ENCODE data around the gene OSBPL3.

Gene OSBPL3

DNA sequence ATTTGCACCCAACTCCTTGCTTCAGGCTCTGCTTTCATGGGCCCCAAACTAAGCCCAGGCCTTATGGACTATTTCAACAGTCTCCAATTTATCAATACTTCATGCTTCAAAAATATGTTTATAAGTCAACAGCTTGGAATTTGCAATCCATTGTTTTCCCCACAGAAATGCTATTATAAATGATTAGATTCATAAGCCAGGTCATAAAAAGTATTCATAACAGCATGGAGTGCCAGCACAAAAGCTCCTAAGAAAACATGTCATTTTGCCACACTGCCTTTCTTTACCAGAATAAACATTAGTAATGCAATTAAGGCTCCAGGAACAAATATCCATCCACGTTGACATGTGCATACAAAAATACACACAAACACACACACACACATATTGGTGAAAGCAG lies 30.1 kb downstream of the OSBPL3 start:
- no peak for DNase-seq

DNA sequence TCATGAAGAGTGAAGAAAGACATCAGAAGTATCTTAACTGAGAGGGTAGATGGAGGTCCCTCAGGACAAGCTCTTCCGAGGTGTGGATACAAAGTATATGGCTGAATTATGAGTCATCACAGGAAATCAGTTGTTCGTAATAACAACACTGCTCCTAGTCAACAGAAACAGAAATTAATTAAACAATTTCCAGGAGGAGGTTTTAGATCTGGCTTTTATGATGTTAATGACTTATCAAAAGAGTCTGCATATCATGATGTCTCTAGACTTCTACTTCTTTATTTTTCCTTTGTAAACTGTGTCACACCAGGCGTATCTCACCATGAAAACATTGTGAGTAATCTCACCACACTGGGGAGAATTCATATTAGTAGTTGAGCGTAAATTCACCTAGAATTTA lies 31.2 kb downstream of the OSBPL3 start:
- no peak for DNase-seq

DNA sequence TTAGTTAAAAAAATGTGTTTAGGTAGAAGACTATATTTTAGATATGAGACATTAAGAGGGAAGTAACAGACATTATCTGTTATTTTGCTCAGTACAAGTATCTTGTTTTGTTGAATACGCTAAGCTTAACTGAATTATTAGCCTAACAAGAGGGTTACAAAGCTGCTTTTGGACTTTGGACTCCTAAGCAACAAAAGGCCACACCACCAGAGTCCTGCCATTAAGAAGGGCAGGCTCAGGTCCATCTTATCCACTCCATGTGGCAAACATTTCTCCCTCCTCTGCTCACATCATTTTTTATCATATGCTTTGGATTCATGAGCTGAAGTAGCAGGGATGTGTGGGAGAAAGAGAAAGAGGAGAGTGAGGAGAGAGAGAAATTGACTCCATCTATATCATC lies 33.5 kb downstream of the OSBPL3 start:
- DNase-seq: no peak

DNA sequence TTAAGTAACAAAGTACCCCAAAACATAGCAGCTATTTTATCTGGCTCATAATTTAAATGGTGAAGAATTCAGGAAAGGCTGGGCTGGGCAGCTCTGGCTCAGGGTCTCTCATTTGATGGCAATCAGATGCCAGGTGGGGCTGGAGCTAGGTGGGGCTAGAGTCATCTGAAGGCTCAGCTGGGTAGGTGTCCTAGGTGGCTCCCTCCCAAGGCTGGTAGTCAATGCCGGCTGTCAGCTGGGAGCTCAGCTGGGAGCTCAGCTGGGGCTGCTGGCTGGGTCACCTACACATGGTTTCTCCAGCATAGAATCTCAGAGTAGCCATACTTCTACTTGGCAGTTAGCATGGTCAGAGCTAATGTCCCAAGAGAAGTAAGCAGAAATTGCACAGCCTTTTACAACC lies 34.1 kb downstream of the OSBPL3 start:
- DNase-seq: no peak

DNA sequence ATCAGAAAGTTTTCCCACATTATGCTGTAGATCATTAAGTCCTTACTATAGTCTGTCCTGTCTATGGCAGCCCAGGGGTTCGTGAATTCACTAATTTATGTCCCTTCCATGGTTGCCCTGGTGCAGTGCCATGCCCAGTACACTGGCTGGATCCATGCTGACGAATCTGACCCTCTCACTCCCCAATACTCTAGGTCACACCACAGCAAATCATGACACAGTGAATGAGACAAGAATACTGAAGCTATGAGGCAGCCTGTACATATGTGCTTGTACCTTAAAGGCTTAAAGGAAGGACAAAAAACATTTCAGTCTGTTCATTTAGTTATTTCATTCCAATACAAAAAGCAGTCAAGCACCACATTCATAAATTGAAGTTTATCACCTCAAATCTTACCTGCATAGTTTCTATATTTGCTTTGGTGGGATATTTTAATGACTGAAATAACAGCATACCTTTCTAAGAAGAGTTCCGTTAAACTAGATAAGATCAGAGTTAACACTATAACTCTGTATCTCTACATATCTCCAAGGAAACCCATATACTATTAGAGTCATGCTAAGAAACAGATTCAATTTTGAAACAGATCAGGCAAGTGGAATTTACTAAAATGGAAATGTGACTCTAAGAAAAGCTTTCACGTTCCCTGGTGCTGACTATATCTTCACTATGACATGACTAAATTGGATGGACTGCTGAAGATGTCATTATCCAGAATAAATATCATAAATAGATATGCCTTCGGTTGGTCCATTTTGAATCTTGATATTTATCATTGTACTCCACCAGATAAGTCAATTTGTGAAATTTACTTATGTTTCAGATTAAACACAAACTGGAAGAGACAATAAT lies 36.7 kb downstream of the OSBPL3 start:
- no peak for DNase-seq

DNA sequence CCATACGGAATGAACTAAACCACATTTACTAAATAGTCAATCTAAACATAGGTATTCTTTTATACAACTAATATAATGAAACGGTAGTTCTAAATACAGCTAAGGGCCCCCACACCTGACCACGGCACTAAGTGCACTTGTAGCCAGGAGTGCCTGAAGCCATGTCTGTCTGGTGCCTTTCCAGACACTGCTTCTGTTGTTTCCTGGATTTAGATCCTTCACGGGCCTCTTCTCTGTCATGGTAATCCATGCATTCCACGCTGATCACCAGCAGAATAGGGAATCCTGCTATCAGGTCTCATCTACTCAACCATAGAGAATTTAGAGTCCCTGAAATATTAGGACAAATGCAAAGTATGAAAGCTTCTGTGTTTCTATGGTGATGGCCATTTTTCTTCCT lies 37.8 kb downstream of the OSBPL3 start:
- no peak for DNase-seq

DNA sequence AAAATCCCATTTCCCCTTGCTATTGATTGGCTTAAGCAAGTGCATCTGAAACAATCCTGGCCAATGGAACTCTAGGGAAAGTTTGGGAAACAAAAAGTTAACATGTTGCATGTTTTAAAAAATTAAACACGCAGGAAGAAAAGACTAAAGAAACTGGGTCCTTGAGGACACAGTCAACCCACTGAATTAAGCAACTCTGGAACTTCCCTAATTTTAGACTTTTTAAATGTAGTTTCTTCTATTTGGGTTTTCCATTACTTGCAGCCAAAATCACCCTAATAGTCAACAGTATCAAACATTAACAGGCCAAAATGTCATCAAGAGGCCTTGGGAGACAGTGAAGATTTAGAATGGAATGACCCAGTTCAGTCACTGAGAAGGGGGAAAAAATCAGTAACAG lies 40.6 kb downstream of the OSBPL3 start:
- DNase-seq: no peak

DNA sequence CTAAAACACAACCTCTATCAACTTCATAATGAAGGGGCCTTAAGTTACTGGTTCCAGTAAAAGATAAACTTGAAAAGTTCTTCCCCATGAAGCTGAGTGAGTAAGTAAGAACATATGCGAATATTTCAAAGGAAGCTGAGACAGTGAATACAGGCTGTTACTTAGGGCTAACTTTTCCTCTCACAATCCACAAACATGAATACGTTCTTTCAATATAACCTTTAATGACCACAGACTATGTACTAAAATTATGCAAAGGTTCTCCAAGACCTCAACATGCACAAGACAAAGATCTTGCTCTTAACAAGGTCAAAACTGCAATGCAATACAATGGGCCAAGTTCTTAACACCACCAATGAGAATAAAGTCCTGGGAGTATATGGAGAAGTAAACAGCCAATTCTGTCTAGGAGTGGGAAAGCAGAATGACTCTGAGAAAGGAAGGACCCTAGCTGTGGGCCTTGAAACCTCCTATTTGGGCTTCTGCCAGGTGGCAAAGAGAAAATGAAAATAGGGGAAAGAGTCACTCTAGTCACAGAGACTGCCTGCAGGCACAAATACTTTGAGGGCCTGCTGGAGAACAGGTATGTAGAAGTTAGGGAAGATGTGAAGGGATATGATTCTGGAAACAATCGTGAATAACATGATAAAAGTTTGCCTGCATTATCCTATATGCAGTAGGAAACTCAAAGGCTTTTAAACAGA lies 43.7 kb downstream of the OSBPL3 start:
- DNase-seq: no peak

DNA sequence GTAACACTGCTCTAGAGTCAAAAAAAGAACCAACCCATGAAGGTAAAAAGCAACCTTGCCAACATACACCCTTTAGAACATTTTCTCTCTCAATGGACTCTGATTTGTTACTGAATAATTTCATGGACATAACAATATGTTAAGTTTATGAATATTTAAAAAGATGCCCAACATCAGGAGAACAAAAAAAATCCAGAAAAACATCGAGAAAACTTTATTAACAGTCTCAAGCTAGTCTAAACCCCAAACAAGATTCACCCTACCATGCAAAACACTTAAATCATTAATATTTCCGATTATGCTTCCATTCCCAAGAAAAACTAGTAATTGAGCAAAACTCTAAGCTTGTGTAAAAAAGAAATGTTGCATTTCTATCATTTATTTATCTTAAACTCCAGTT lies 46.7 kb downstream of the OSBPL3 start:
- no peak for DNase-seq

DNA sequence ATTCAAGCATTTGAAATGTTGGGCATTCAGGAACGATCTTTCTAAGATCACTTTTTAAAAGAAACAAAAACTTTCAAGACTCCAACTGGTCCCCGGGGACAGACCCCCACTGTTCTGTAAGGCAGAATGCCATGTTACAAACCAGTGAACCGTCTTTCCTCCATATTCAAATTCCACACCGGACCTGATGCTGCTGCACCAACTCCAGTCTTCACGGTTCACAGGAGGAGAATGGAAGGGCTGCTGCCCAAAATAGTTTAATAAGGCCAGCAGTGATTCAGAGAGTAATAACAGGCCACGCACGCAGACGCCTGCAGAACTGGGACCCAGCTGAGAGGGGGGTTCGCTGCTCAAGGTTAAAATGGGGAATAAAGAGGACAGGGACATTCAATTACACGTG lies 47.2 kb downstream of the OSBPL3 start:
- DNase-seq: no peak

DNA sequence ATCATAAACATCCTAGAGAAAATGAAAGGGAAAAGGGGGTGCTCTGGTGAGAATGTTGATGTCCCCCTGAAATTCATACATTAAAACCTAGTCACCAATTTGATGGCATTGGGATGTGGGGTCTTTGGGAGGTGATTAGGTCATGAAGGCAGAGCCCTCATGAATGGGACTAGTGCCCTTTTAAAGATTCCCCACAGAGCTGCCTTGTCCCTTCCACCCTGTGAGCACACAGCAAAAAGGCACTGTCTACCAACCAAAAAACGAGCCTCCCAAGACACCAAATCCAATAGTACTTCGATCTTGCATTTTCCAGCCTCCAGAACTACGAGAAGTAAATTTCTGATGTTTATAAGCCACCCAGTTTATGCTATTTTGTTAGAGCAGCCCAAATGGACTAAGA lies 47.6 kb downstream of the OSBPL3 start:
- DNase-seq: no peak

DNA sequence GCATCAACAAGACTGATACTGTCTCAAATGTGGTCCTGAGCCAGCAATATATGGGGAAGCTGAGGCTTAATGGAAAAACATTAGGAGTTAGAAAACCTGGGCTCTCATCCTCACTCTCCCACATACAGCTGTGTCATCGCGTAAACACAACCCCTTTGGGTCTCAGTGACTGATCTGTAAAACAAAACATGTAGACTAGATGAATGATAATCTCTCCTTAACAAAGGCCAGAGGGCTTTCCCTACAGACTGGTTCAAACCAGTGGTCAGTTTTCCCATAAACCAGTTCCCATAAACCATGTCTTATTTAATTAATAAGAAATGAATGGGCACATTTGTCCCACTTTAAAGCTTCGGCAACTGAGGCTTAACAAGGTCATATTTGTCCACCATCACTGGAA lies 48.1 kb downstream of the OSBPL3 start:
- DNase-seq: no peak

DNA sequence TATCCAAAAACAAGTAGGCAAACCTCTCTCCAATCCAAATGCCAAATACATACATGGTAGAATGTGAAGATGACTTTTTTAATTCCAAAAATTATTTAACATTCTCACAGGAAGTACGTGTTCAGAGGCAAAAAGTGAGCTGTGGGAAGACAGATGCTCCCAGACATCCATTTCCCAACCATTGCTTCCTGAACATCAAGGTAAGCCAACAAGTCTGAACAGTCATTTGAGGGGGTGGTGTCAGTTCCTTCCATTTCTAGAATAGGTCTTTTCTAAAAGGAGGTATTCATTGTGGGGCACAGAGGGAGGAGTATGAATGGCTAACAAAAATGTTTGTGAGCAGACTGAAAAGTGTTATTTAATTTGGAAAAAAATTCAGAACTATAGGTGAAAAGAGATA lies 49.1 kb downstream of the OSBPL3 start:
- no peak for DNase-seq

DNA sequence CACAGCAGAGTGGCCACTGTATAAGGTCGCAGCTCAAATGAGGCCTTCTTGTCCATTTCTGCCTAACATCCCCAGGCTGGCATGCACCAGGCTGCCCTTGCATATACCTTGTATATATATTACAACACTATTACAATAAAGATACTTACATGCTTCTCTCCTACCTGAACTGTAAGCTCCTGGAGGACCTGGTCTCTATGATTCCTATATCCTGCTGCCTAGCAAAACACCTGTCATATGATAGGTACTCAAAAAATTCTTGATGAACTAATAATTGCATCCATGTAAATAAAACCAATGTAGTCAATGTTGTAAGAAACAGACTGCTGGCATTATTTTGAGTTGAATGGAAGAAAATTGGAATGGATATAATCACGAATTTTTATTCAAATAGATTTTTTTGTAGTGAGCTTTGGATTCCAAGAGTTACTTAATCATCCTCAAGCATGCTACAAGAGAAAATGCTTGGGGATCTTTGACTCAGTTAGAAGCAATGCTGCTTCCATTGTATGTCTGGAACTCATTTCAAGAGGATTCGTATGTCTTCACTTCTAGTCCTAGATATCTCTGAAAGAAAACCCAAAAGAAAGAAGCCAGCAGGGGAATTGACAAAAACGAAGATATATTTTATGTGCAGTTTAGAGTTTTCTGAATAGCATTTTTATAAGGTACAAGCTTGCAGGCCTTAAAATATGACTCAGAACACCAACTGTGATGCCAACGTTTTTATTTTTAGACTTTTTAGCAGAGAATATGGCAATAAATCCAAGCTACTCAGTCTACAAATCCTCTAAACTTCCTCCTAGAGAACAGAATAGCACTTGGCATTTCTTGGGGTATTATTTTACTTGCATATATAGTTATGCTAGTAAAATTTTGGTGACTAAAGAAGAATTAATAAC lies 53.1 kb downstream of the OSBPL3 start:
- DNase-seq: no peak

DNA sequence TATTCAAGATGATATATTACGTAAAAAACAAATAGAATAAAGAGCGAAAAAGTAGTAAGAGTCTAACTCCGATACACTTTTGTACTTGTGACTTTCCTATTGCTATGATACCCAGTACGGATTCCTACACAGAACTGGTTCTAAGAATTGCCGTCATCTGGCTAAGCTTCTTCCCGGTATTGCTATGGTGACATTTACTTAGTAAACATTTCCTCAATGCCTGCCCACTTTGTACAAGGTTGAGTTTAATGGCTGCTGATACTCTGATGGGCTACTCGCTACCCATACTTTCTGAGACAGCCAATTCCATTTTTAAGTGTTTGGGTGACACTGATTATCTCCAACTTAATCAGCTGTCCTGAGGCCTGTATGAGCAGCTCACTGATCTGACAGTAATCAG lies 55.6 kb downstream of the OSBPL3 start:
- no peak for DNase-seq

DNA sequence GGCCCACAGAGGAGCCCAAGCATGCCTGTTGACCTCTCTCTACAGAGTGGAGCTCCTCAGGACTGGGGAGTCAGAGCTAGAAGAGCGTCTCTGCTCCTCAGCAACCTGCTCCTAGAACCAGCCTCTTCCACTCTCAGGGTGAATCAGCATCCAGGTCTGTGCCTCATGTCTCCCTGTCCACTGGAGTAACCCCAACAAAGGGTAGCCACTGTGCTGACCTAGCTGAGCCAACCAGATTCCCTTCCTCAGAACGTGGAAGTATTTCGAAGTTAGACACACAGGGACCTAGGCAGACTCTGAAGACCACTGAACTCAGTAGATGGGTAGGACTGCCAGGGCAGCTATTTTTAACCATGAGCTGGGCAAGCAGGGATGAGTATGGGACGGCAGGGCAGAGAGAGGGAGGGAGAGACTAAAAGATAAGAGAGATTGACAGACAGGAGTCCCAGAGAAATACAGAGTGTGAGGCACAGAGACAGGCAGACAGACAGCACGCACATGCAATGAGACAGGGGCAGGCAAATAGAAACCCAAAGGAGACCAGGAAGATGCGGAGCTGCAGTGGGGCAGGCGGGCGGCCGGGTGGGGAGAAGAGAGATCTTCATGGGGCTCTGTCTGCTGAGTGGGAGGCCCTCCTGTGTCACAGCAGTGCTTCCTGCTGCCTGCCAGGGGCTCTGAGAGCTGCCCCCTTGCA lies 56.7 kb downstream of the OSBPL3 start:
- no peak for DNase-seq

DNA sequence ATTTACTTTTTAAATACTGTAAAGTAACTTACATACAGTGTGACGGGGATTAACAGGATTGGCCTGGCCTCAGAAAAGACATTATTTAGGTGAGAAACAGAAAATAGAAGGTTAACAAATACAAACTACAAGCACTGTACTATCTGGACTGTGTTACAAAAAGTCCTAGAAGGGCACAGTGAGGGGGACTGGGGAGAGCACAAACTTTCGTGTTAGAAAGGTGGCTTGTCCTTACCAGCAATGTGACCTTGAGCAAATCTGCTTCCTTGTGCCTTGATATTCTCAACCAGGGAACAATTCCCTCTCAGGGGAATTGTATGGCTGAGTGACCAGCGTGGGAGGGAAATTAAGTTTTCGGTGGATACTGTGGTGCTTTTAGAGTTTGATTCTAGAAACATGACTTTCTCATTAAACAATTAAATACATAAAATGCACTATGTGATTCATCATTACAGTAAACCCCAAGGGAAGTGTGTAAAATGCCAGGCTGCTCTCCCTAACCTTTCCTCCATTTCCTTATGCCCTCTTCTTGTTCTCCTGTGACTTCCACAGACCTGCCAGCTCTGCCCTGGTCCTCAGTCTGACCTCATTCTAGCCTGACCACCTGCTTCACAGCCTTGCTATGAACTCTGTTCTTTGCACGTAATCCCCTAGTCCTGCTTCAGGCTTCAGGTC lies 57.7 kb downstream of the OSBPL3 start:
- DNase-seq: no peak

DNA sequence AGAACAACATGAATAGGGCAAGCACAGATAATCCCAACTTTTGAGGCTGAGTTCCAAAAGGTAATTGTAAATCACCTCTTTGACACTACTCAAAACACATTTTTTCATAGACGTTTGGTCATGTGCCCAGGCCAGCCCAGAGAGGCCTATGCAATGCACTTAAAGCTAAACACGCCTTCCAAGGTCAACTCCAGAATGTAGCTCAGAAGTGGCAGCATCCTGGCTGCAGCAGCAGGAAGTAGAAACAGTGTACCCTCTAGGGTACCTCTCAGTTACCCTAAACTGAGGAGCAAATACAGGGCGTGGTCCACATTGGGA lies 58.7 kb downstream of the OSBPL3 start:
- DNase-seq: no peak

DNA sequence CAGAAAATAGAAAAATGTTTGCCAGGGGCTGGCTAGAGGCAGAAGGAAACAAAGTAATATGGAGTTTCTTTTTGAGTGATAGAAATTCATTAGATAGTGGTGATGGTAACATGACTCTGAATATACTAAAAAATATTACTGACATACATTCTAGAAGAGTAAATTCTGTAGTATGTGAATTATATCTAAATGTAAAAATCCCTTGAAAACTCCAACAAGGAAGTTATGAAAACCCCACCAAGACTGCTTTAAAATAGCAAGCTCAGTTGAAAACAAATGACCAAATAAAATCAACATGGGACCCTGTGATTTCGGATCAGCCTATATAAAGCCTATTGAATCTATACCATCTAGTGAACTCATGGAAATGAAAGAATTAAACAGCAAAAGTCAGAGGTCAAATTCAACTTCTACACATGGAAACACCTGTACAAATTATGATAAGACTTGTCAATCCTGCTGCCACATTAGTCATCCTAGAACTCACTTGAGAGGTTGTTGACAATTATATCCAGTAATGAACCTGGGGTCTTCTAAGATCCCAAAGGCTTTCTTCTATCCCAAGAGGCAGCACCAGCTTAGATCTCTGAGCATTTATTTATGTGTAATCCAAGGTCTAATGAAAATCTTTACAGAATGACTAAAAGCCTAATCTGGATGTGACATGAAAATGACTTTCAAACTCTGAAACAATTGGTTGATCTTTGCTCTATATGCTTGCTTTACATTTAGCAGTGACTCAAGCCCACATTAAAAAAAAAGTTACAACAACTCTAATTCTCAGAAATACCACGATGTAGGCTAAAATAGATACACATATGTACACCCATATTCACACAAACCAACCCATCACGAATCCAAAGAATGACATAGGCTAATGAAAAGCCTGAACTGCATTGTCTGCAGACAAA lies 59.3 kb downstream of the OSBPL3 start:
- no peak for DNase-seq

DNA sequence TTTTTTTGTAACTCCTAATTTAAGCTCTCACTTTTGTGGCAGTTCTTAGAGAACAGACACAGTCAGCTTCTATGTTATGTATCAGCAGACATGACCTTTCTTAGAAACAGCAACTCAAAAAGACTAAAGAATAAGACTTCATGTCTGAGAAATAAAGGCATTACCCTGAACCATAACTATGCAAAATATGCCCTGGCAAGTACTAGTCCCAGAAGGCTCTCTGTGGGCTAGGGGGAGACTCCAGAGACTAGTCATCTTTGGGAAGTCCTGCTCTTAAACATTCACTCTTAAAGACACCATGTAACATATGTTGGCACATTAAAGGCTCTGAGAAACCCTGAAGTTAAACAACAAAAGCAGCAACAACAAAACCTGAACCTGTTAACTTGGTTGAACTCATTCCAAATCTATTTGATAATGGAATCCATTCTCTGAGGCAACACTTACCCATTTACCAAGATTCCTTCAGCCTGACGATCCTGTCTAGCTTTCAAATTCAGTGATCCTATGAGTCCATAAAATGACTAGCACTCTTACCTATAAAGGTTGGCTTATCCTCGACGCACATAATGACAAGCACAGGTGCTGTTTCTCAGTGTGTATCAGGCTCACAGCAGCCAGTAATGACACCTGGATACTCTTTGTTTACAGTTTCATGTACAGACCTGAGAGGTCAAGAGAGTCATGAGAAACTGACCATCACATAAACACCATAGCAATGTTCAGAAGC lies 62.3 kb downstream of the OSBPL3 start:
- no peak for DNase-seq

Data from GOT3 (cell line).